ENCODE results near the gene PRMT1.
"Not testable (repeated sequence)": the region's sequence is repeated elsewhere in the genome, so short reads cannot be mapped to it uniquely, and the experiment has no call there.

PRMT1 gene

GRCh38 chr19:49718511-49718910 lies 41.4 kb downstream of the PRMT1 start:
- no peak for DNase-seq (ENCODE audit: low read depth in 2 of 2, low spot score in 1 of 2)

- no peak for DNase-seq (ENCODE audit: low read depth in 2 of 2, low spot score in 1 of 2)
Observed at GRCh38 chr19:49718991-49719390, 41.9 kb downstream of the PRMT1 start.

GRCh38 chr19:49719420-49719819 lies 42.3 kb downstream of the PRMT1 start:
- DNase-seq (ENCODE audit: low read depth in 2 of 2, low spot score in 1 of 2) = not testable (repeated sequence)

- no peak for DNase-seq (ENCODE audit: low read depth in 2 of 2, low spot score in 1 of 2)
Observed at GRCh38 chr19:49727217-49728030, 50.4 kb downstream of the PRMT1 start.

- no peak for DNase-seq (ENCODE audit: low read depth in 2 of 2, low spot score in 1 of 2)
Observed at GRCh38 chr19:49730166-49730565, 53.1 kb downstream of the PRMT1 start.
